Breast epithelium (tissue), 3 donors: ENCODE measurements around the gene METTL5. TPM values are rescaled to one million over a fixed set of nuclear protein-coding genes. Genes with fewer than 3 reads are reported as not detected.

ENCODE experiments used
- total RNA-seq, 3 donors: library from RNA; depleted of rRNA; stranded (reverse); fragments of >200 nt; gene quantifications; one replicate each; pipeline ENCODE4 v1.1.0, GENCODE V29; 2016

Gene METTL5
- total RNA-seq, 3 donors from 2014 or later: 43.6 to 75.2 (median 52.7) TPM

Other genes with a start within 250 kb of the METTL5 start
- gene PPIG, start 240.6 kb downstream of the METTL5 start, total RNA-seq: 10 to 100 TPM; 35.5 to 67.9 (median 50.1) TPM
- 1 to 10 TPM in 1 of 3 donors, under 1 TPM in 1, not detected in 1; 0.66 to 3.4 TPM for gene CFAP210, start 130.5 kb downstream of the METTL5 start, total RNA-seq
- gene PHOSPHO2, start 130.4 kb downstream of the METTL5 start, total RNA-seq: 10 to 100 TPM in 2 of 3 donors, 1 to 10 TPM in 1; 9.1 to 17.4 (median 16.2) TPM
- gene KLHL23, start 91.1 kb downstream of the METTL5 start, total RNA-seq: 10 to 100 TPM in 2 of 3 donors, 1 to 10 TPM in 1; 4.8 to 11.8 (median 10.5) TPM
- gene SSB, start 26.0 kb downstream of the METTL5 start, total RNA-seq: 100 to 1,000 TPM in 2 of 3 donors, 10 to 100 TPM in 1; 79.0 to 124 (median 109) TPM
- gene UBR3, start 2.5 kb upstream of the METTL5 start, total RNA-seq: 100 to 1,000 TPM in 2 of 3 donors, 10 to 100 TPM in 1; 75.7 to 110 (median 108) TPM